GM23338 (cell line): ENCODE data around the gene TOR2A. TPM values are rescaled to one million over a fixed set of nuclear protein-coding genes. Genes with fewer than 3 reads are reported as not detected.

ENCODE experiments used
- ATAC-seq: fragments of 200-7000 bp; cut with Tn5 transposase; 3 replicates; pipeline ENCODE4 v1.9.1; 2020
- DNase-seq: peaks from one replicate; pipeline ENCODE4 v3.0.0-alpha.2; 2015; ENCODE audit warnings: low spot score
- H2AFZ ChIP-seq: fragments of 200-600 bp; sonication (generic); 2 replicates; pipeline ENCODE4 v1.8.0; 2016; ENCODE audit warnings: antibody characterized with exemption, mild to moderate bottlenecking, moderate library complexity
- H3F3A ChIP-seq: fragments of 200-600 bp; sonication (generic); replicated peaks from 2 replicates; pipeline ENCODE4 v1.8.0; 2017; ENCODE audit warnings: antibody characterized with exemption, mixed run types, low read depth
- H3K27ac ChIP-seq: fragments of 200-600 bp; sonication (generic); 2 replicates; pipeline ENCODE4 v1.6.1; 2016; ENCODE audit warnings: low read depth
- H3K27me3 ChIP-seq: fragments of 200-600 bp; sonication (generic); 2 replicates; pipeline ENCODE4 v1.8.0; 2016; ENCODE audit warnings: mild to moderate bottlenecking, mixed run types, moderate library complexity; ENCODE audit not compliant: insufficient read depth
- H3K36me3 ChIP-seq: fragments of 200-600 bp; sonication (generic); 2 replicates; pipeline ENCODE4 v1.8.0; 2016; ENCODE audit warnings: mild to moderate bottlenecking; ENCODE audit not compliant: insufficient read depth
- H3K4me1 ChIP-seq: fragments of 200-600 bp; sonication (generic); 2 replicates; pipeline ENCODE4 v1.8.0; 2016; ENCODE audit warnings: mild to moderate bottlenecking, moderate library complexity; ENCODE audit not compliant: insufficient read depth
- H3K4me2 ChIP-seq: fragments of 200-600 bp; sonication (generic); 2 replicates; pipeline ENCODE4 v1.7.1; 2017; ENCODE audit warnings: mixed run types
- H3K4me3 ChIP-seq: fragments of 200-600 bp; sonication (generic); 2 replicates; pipeline ENCODE4 v1.6.1; 2016; ENCODE audit warnings: mixed run types
- H3K79me2 ChIP-seq: fragments of 200-600 bp; sonication (generic); replicated peaks from 2 replicates; pipeline ENCODE4 v1.8.0; 2017; ENCODE audit warnings: mild to moderate bottlenecking; ENCODE audit not compliant: insufficient read depth
- H3K9me2 ChIP-seq: fragments of 200-600 bp; sonication (generic); 2 replicates; pipeline ENCODE4 v1.8.0; 2017; ENCODE audit not compliant: insufficient read depth
- H4K20me1 ChIP-seq: fragments of 200-600 bp; sonication (generic); replicated peaks from 2 replicates; pipeline ENCODE4 v1.8.0; 2017; ENCODE audit warnings: mild to moderate bottlenecking; ENCODE audit not compliant: insufficient read depth
- H3K27ac Mint-ChIP-seq: 2 replicates; pipeline ENCODE4 v1.8.0; 2020; ENCODE audit warnings: inconsistent platforms, mild to moderate bottlenecking, moderate library complexity, mixed read lengths
- H3K27me3 Mint-ChIP-seq: 3 replicates; pipeline ENCODE4 v1.8.0; 2022; ENCODE audit warnings: low read depth, mild to moderate bottlenecking, moderate library complexity, mixed read lengths, inconsistent platforms; ENCODE audit not compliant: insufficient read depth, poor library complexity
- H3K36me3 Mint-ChIP-seq: 3 replicates; pipeline ENCODE4 v1.8.0; 2021; ENCODE audit warnings: low read depth, mild to moderate bottlenecking, inconsistent platforms, moderate library complexity, mixed read lengths
- H3K4me1 Mint-ChIP-seq: 3 replicates; pipeline ENCODE4 v1.8.0; 2020; ENCODE audit warnings: mild to moderate bottlenecking, inconsistent platforms, mixed read lengths
- H3K4me3 Mint-ChIP-seq: 3 replicates; pipeline ENCODE4 v1.8.0; 2021; ENCODE audit warnings: moderate library complexity, mild to moderate bottlenecking, inconsistent platforms, mixed read lengths
- H3K9me3 Mint-ChIP-seq: 3 replicates; pipeline ENCODE4 v1.8.0; 2020; ENCODE audit warnings: moderate library complexity, mild to moderate bottlenecking, inconsistent platforms, mixed read lengths
- CREB1 ChIP-seq: fragments of 250-450 bp; sonication (Bioruptor Pico); IDR thresholded peaks from 2 replicates; pipeline ENCODE4 v1.5.0; 2020; ENCODE audit warnings: low read depth, mild to moderate bottlenecking, moderate library complexity
- CTCF ChIP-seq, 2 experiments: fragments of 200-600 bp in 1 of 2; sonication (generic) in 1 of 2; conservative IDR thresholded peaks; 2 replicates each; pipeline versions ENCODE4 v1.5.1 to v1.6.1; 2016 to 2017; ENCODE audit warnings: antibody characterized with exemption in 2 of 2, low read depth in 2 of 2, mild to moderate bottlenecking in 2 of 2, moderate library complexity in 1 of 2
- EZH2 ChIP-seq: fragments of 200-600 bp; sonication (generic); IDR thresholded peaks from one replicate; pipeline ENCODE4 v1.8.0; 2017; ENCODE audit warnings: antibody characterized with exemption, mild to moderate bottlenecking, low read depth; ENCODE audit not compliant: unreplicated experiment
- EZH2phosphoT487 ChIP-seq: fragments of 200-600 bp; sonication (generic); IDR thresholded peaks from one replicate; pipeline ENCODE4 v1.8.1; 2018; ENCODE audit warnings: antibody characterized with exemption; ENCODE audit not compliant: unreplicated experiment
- JUNB ChIP-seq: IDR thresholded peaks from one replicate; pipeline ENCODE4 v1.6.1; 2016; ENCODE audit warnings: antibody characterized with exemption; ENCODE audit not compliant: unreplicated experiment
- NANOG ChIP-seq: IDR thresholded peaks from 2 replicates; pipeline ENCODE4 v1.6.1; 2016; ENCODE audit warnings: antibody characterized with exemption, borderline replicate concordance
- POLR2AphosphoS5 ChIP-seq: IDR thresholded peaks from 2 replicates; pipeline ENCODE4 v1.6.1; 2016; ENCODE audit warnings: antibody characterized with exemption, low read depth
- ZNF114 ChIP-seq: fragments of 250-450 bp; sonication (Bioruptor Pico); IDR thresholded peaks from 2 replicates; pipeline ENCODE4 v1.5.0; 2020; ENCODE audit warnings: mild to moderate bottlenecking, moderate library complexity
- ZNF331 ChIP-seq: fragments of 250-450 bp; sonication (Bioruptor Pico); IDR thresholded peaks from 2 replicates; pipeline ENCODE4 v1.5.0; 2020; ENCODE audit warnings: low read depth, mild to moderate bottlenecking, moderate library complexity
- polyA plus RNA-seq: library from polyadenylated mRNA; unstranded; fragments of >200 nt; fragmentation: Nextera tagmentation; extraction: Ambion mirVana; gene quantifications from 2 replicates; pipeline ENCODE4 v1.2.1, GENCODE V29; 2016
- total RNA-seq: library from RNA; depleted of rRNA; stranded (reverse); fragments of >200 nt; shearing (Covaris generic); gene quantifications from 2 replicates; pipeline ENCODE4 v1.2.3, GENCODE V29; 2014
- TF ChIP-seq, protein P1 (sequence below): IDR thresholded peaks from 2 replicates; pipeline ENCODE4 v1.6.1; 2016; ENCODE audit warnings: antibody characterized with exemption
- TF ChIP-seq, protein P2 (sequence below): fragments of 250-450 bp; sonication (Bioruptor Pico); IDR thresholded peaks from 2 replicates; pipeline ENCODE4 v1.5.0; 2020; ENCODE audit warnings: mild to moderate bottlenecking, moderate library complexity

TOR2A gene
- total and polyA plus RNA-seq, 2 experiments from 2014 or later, result 14.4 to 23.5 TPM

- TF ChIP-seq ZNF114 (no peak), EZH2 (no peak), EZH2phosphoT487 (no peak), ZNF331 (CRISPR knock-in tag) (no peak), JUNB (no peak)
- TF ChIP-seq, protein P1, sequence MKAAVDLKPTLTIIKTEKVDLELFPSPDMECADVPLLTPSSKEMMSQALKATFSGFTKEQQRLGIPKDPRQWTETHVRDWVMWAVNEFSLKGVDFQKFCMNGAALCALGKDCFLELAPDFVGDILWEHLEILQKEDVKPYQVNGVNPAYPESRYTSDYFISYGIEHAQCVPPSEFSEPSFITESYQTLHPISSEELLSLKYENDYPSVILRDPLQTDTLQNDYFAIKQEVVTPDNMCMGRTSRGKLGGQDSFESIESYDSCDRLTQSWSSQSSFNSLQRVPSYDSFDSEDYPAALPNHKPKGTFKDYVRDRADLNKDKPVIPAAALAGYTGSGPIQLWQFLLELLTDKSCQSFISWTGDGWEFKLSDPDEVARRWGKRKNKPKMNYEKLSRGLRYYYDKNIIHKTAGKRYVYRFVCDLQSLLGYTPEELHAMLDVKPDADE, result no peak
Observed at GRCh38 chr9:127739614-127740330, 4.7 kb upstream of the TOR2A start (continued).

- Mint-ChIP-seq H3K27ac (no peak overlapping the region), H3K4me1 (peaks cover 11% of the 10 kb centered on the region)
- H3K9me2 ChIP-seq, result no peaks in the 10 kb centered on the region
- TF ChIP-seq POLR2AphosphoS5, result no peak
- TF ChIP-seq CTCF (conservative IDR thresholded peaks at IDR 0.05; ENCODE audit: low read depth in 2 of 2), result no peak
- no peak for TF ChIP-seq EZH2
- TF ChIP-seq JUNB, result no peak
- TF ChIP-seq, protein P1, result no peak
- TF ChIP-seq ZNF331 (CRISPR knock-in tag), result no peak
- no peak for TF ChIP-seq CREB1 (CRISPR knock-in tag)
- TF ChIP-seq, protein P2, sequence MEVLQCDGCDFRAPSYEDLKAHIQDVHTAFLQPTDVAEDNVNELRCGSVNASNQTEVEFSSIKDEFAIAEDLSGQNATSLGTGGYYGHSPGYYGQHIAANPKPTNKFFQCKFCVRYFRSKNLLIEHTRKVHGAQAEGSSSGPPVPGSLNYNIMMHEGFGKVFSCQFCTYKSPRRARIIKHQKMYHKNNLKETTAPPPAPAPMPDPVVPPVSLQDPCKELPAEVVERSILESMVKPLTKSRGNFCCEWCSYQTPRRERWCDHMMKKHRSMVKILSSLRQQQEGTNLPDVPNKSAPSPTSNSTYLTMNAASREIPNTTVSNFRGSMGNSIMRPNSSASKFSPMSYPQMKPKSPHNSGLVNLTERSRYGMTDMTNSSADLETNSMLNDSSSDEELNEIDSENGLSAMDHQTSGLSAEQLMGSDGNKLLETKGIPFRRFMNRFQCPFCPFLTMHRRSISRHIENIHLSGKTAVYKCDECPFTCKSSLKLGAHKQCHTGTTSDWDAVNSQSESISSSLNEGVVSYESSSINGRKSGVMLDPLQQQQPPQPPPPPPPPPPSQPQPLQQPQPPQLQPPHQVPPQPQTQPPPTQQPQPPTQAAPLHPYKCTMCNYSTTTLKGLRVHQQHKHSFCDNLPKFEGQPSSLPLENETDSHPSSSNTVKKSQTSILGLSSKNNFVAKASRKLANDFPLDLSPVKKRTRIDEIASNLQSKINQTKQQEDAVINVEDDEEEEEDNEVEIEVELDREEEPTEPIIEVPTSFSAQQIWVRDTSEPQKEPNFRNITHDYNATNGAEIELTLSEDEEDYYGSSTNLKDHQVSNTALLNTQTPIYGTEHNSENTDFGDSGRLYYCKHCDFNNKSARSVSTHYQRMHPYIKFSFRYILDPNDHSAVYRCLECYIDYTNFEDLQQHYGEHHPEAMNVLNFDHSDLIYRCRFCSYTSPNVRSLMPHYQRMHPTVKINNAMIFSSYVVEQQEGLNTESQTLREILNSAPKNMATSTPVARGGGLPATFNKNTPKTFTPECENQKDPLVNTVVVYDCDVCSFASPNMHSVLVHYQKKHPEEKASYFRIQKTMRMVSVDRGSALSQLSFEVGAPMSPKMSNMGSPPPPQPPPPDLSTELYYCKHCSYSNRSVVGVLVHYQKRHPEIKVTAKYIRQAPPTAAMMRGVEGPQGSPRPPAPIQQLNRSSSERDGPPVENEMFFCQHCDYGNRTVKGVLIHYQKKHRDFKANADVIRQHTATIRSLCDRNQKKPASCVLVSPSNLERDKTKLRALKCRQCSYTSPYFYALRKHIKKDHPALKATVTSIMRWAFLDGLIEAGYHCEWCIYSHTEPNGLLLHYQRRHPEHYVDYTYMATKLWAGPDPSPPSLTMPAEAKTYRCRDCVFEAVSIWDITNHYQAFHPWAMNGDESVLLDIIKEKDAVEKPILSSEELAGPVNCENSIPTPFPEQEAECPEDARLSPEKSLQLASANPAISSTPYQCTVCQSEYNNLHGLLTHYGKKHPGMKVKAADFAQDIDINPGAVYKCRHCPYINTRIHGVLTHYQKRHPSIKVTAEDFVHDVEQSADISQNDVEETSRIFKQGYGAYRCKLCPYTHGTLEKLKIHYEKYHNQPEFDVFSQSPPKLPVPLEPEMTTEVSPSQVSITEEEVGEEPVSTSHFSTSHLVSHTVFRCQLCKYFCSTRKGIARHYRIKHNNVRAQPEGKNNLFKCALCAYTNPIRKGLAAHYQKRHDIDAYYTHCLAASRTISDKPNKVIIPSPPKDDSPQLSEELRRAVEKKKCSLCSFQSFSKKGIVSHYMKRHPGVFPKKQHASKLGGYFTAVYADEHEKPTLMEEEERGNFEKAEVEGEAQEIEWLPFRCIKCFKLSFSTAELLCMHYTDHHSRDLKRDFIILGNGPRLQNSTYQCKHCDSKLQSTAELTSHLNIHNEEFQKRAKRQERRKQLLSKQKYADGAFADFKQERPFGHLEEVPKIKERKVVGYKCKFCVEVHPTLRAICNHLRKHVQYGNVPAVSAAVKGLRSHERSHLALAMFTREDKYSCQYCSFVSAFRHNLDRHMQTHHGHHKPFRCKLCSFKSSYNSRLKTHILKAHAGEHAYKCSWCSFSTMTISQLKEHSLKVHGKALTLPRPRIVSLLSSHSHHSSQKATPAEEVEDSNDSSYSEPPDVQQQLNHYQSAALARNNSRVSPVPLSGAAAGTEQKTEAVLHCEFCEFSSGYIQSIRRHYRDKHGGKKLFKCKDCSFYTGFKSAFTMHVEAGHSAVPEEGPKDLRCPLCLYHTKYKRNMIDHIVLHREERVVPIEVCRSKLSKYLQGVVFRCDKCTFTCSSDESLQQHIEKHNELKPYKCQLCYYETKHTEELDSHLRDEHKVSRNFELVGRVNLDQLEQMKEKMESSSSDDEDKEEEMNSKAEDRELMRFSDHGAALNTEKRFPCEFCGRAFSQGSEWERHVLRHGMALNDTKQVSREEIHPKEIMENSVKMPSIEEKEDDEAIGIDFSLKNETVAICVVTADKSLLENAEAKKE (CRISPR knock-in tag), result no peak
- no peak for TF ChIP-seq NANOG
Observed at GRCh38 chr9:127738666-127739065, 3.6 kb upstream of the TOR2A start.

More at GRCh38 chr9:127738666-127739065, 3.6 kb upstream of the TOR2A start:
- peaks cover 11% of the 10 kb centered on the region for H3K27me3 Mint-ChIP-seq
- no peaks in the 10 kb centered on the region for H3K79me2 ChIP-seq
- H3K4me2 ChIP-seq, result no peak overlapping the region
- H3F3A ChIP-seq, result 0 out of 2 replicates have a peak, but pooled peaks cover 3% of the 10 kb centered on the region
- no peaks in the 10 kb centered on the region; the same call in 1 of the 2 replicates for H4K20me1 ChIP-seq
- no peak for ATAC-seq
- H3K4me1 ChIP-seq, result peaks cover 9% of the 10 kb centered on the region; the same call in 1 of the 2 replicates
- no peaks in the 10 kb centered on the region for H3K27me3 ChIP-seq
- H3K36me3 Mint-ChIP-seq, result no peaks in the 10 kb centered on the region
- H3K4me3 ChIP-seq, result no peak overlapping the region
- no peak overlapping the region for H2AFZ ChIP-seq
- H3K36me3 ChIP-seq, result no peaks in the 10 kb centered on the region
- H3K4me3 Mint-ChIP-seq, result no peak overlapping the region
- DNase-seq, result no peak
- H3K9me3 Mint-ChIP-seq, result no peaks in the 10 kb centered on the region; the same call in 2 of the 3 replicates
- H3K27ac ChIP-seq, result no peak overlapping the region
